ENCODE measurements around the gene NOL9.

The NOL9 gene

GRCh38 chr1:6488602-6489382 lies 65.5 kb downstream of the NOL9 start:
- no peak overlapping the region for H3K4me3 ChIP-seq (ENCODE audit: low read length)
- H3K27me3 ChIP-seq (ENCODE audit: insufficient read depth, low read length): no peaks in the 10 kb centered on the region
- no peaks in the 10 kb centered on the region for H3K36me3 ChIP-seq (ENCODE audit: insufficient read depth, low read length)
- H3K4me1 ChIP-seq (ENCODE audit: insufficient read depth, low read length): peaks cover 27% of the 10 kb centered on the region
- H2AFZ ChIP-seq (ENCODE audit: low read depth, low read length): no peak overlapping the region
- no peaks in the 10 kb centered on the region for H3K9me3 ChIP-seq (ENCODE audit: low read length)

- H3K9me3 ChIP-seq (ENCODE audit: low read length): no peaks in the 10 kb centered on the region
- no peak overlapping the region for H3K4me3 ChIP-seq (ENCODE audit: low read length)
- H3K36me3 ChIP-seq (ENCODE audit: insufficient read depth, low read length): no peaks in the 10 kb centered on the region
- H3K27me3 ChIP-seq (ENCODE audit: insufficient read depth, low read length): no peaks in the 10 kb centered on the region
- H2AFZ ChIP-seq (ENCODE audit: low read depth, low read length): no peak overlapping the region
- peaks cover 27% of the 10 kb centered on the region for H3K4me1 ChIP-seq (ENCODE audit: insufficient read depth, low read length)
Measured at GRCh38 chr1:6487804-6488484, 66.4 kb downstream of the NOL9 start.

- Histone ChIP-seq H3K4me1 (ENCODE audit: insufficient read depth, low read length) (peaks cover 24% of the 10 kb centered on the region), H3K36me3 (ENCODE audit: insufficient read depth, low read length) (no peaks in the 10 kb centered on the region), H3K9me3 (ENCODE audit: low read length) (no peaks in the 10 kb centered on the region), H2AFZ (ENCODE audit: low read depth, low read length) (no peak overlapping the region), H3K4me3 (ENCODE audit: low read length) (no peak overlapping the region), H3K27me3 (ENCODE audit: insufficient read depth, low read length) (no peaks in the 10 kb centered on the region)
Measured at GRCh38 chr1:6486433-6487011, 67.8 kb downstream of the NOL9 start.

GRCh38 chr1:6485168-6486101 lies 68.9 kb downstream of the NOL9 start:
- H2AFZ ChIP-seq (ENCODE audit: low read depth, low read length): peak overlapping the region; percentile 26
- no peaks in the 10 kb centered on the region for H3K9me3 ChIP-seq (ENCODE audit: low read length)
- peak overlapping the region; percentile 60 for H3K4me3 ChIP-seq (ENCODE audit: low read length)
- no peaks in the 10 kb centered on the region for H3K36me3 ChIP-seq (ENCODE audit: insufficient read depth, low read length)
- no peaks in the 10 kb centered on the region for H3K27me3 ChIP-seq (ENCODE audit: insufficient read depth, low read length)
- H3K4me1 ChIP-seq (ENCODE audit: insufficient read depth, low read length): peaks cover 18% of the 10 kb centered on the region

GRCh38 chr1:6484826-6485167 lies 69.5 kb downstream of the NOL9 start:
- H2AFZ ChIP-seq (ENCODE audit: low read depth, low read length): peak overlapping the region; percentile 26
- H3K9me3 ChIP-seq (ENCODE audit: low read length): no peaks in the 10 kb centered on the region
- no peaks in the 10 kb centered on the region for H3K27me3 ChIP-seq (ENCODE audit: insufficient read depth, low read length)
- H3K36me3 ChIP-seq (ENCODE audit: insufficient read depth, low read length): no peaks in the 10 kb centered on the region
- H3K4me1 ChIP-seq (ENCODE audit: insufficient read depth, low read length): peaks cover 14% of the 10 kb centered on the region
- H3K4me3 ChIP-seq (ENCODE audit: low read length): peak overlapping the region; percentile 60

- Histone ChIP-seq H2AFZ (ENCODE audit: low read depth, low read length) (no peak overlapping the region), H3K36me3 (ENCODE audit: insufficient read depth, low read length) (no peaks in the 10 kb centered on the region), H3K9me3 (ENCODE audit: low read length) (no peaks in the 10 kb centered on the region), H3K4me1 (ENCODE audit: insufficient read depth, low read length) (peaks cover 14% of the 10 kb centered on the region), H3K4me3 (ENCODE audit: low read length) (no peak overlapping the region), H3K27me3 (ENCODE audit: insufficient read depth, low read length) (no peaks in the 10 kb centered on the region)
Measured at GRCh38 chr1:6483761-6484117, 70.6 kb downstream of the NOL9 start.

GRCh38 chr1:6483017-6483760 lies 71.1 kb downstream of the NOL9 start:
- Histone ChIP-seq H3K9me3 (ENCODE audit: low read length) (no peaks in the 10 kb centered on the region), H3K4me3 (ENCODE audit: low read length) (no peak overlapping the region), H3K4me1 (ENCODE audit: insufficient read depth, low read length) (peaks cover 14% of the 10 kb centered on the region), H2AFZ (ENCODE audit: low read depth, low read length) (no peak overlapping the region), H3K36me3 (ENCODE audit: insufficient read depth, low read length) (no peaks in the 10 kb centered on the region), H3K27me3 (ENCODE audit: insufficient read depth, low read length) (no peaks in the 10 kb centered on the region)

- no peaks in the 10 kb centered on the region for H3K9me3 ChIP-seq (ENCODE audit: low read length)
- H2AFZ ChIP-seq (ENCODE audit: low read depth, low read length): no peak overlapping the region
- peaks cover 23% of the 10 kb centered on the region for H3K4me1 ChIP-seq (ENCODE audit: insufficient read depth, low read length)
Measured at GRCh38 chr1:6481820-6482219, 72.5 kb downstream of the NOL9 start.

GRCh38 chr1:6477039-6477820 lies 77.1 kb downstream of the NOL9 start:
- no peak overlapping the region for H2AFZ ChIP-seq (ENCODE audit: low read depth, low read length)
- no peak overlapping the region for H3K4me3 ChIP-seq (ENCODE audit: low read length)
- no peaks in the 10 kb centered on the region for H3K9me3 ChIP-seq (ENCODE audit: low read length)
- peaks cover 14% of the 10 kb centered on the region for H3K36me3 ChIP-seq (ENCODE audit: insufficient read depth, low read length)
- H3K27me3 ChIP-seq (ENCODE audit: insufficient read depth, low read length): no peaks in the 10 kb centered on the region
- H3K4me1 ChIP-seq (ENCODE audit: insufficient read depth, low read length): peaks cover 12% of the 10 kb centered on the region

More at GRCh38 chr1:6481820-6482219, 72.5 kb downstream of the NOL9 start:
- no peak overlapping the region for H3K4me3 ChIP-seq (ENCODE audit: low read length)
- no peaks in the 10 kb centered on the region for H3K27me3 ChIP-seq (ENCODE audit: insufficient read depth, low read length)
- no peaks in the 10 kb centered on the region for H3K36me3 ChIP-seq (ENCODE audit: insufficient read depth, low read length)

- Histone ChIP-seq H2AFZ (ENCODE audit: low read depth, low read length) (no peak overlapping the region), H3K4me1 (ENCODE audit: insufficient read depth, low read length) (peaks cover 12% of the 10 kb centered on the region), H3K9me3 (ENCODE audit: low read length) (no peaks in the 10 kb centered on the region), H3K4me3 (ENCODE audit: low read length) (no peak overlapping the region), H3K36me3 (ENCODE audit: insufficient read depth, low read length) (peaks cover 21% of the 10 kb centered on the region), H3K27me3 (ENCODE audit: insufficient read depth, low read length) (no peaks in the 10 kb centered on the region)
Measured at GRCh38 chr1:6476483-6476882, 77.8 kb downstream of the NOL9 start.

GRCh38 chr1:6475381-6476133 lies 78.8 kb downstream of the NOL9 start:
- no peak overlapping the region for H2AFZ ChIP-seq (ENCODE audit: low read depth, low read length)
- H3K9me3 ChIP-seq (ENCODE audit: low read length): no peaks in the 10 kb centered on the region
- peaks cover 12% of the 10 kb centered on the region for H3K4me1 ChIP-seq (ENCODE audit: insufficient read depth, low read length)
- no peaks in the 10 kb centered on the region for H3K27me3 ChIP-seq (ENCODE audit: insufficient read depth, low read length)
- H3K4me3 ChIP-seq (ENCODE audit: low read length): no peak overlapping the region
- peaks cover 26% of the 10 kb centered on the region for H3K36me3 ChIP-seq (ENCODE audit: insufficient read depth, low read length)

All from neuron (in vitro differentiated cells).